K562 treated with DMSO at 1 percent for 24 hours (cell line): ENCODE data around the gene FRG2C. TPM values are rescaled to one million over a fixed set of nuclear protein-coding genes. Genes with fewer than 3 reads are reported as not detected.

Experiments used
- total RNA-seq: library from RNA; unstranded; fragments of 300-600 nt; gene quantifications from 2 replicates; pipeline ENCODE4 v1.2.3, GENCODE V29; 2022; ENCODE audit warnings: low read depth; ENCODE audit not compliant: insufficient read depth

FRG2C gene
- total RNA-seq = not detected in 2 replicates

DNA sequence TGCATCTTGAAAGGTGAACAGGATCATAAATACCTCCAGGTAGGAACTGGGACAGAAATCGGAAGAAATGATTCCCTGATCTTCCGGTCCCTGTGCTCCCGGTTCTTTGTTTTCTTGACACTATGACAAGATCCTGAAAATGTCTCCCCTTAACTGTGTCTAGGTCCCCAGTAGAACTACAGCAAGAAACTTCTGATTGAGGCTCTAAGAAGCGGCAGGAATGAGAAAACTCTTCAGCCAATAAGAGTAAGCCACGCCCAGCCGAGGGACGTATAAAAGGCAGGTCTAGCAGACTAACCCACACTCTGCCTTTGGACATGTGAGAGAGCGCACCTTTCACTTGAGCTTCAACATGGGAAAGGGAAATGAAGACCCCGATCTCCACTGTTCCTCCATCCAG, at the start of gene FRG2C:
Gene FRG2C, plus strand, starts transcription at position 301 of the 400 bp plus-strand sequence. Its CDS starts 52 bp downstream, at position 353.

Other genes with a start within 250 kb of the FRG2C start
- gene ZNF717, start 121.2 kb downstream of the FRG2C start, total RNA-seq = 2.5 and 2.8 TPM in 2 replicates